HCT116 (cell line): ENCODE measurements around the gene ZNF814. TPM values are rescaled to one million over a fixed set of nuclear protein-coding genes. Genes with fewer than 3 reads are reported as not detected.

Experiments
- ATAC-seq: fragments of 200-7000 bp; cut with Tn5 transposase; 2 replicates; pipeline ENCODE4 v1.9.1; 2020; ENCODE audit warnings: mild to moderate bottlenecking, moderate library complexity
- Bru-seq: library from RNA; stranded (reverse); fragments of 400-500 nt; gene quantifications from one replicate; lab custom pipeline; 2021; lab: Mats Ljungman, UMichigan
- BruChase-seq, 2 experiments: library from RNA; stranded (reverse); fragments of 400-500 nt; gene quantifications; one replicate each; lab custom pipeline; 2021; lab: Mats Ljungman, UMichigan
- BruUV-seq: library from RNA; stranded (reverse); fragments of 400-500 nt; replicated peaks from 2 replicates; lab custom pipeline; 2021; lab: Mats Ljungman, UMichigan
- CTCF ChIA-PET: fragments of 300-600 bp; sonication (Branson Sonifier 250); formaldehyde crosslinking; loops from one replicate; lab custom pipeline; 2021; ENCODE audit warnings: antibody characterized with exemption; lab: Charles Lee
- POLR2A ChIA-PET: fragments of 300-600, 350-600 bp; sonication (Branson Sonifier 250); formaldehyde crosslinking; loops from one replicate; lab custom pipeline; 2021; ENCODE audit warnings: antibody characterized with exemption; lab: Charles Lee
- RAD21 ChIA-PET, 2 experiments: fragments of 300-600 bp; sonication (Branson Sonifier 250); formaldehyde crosslinking; loops; one replicate each; lab custom pipeline; 2023; ENCODE audit warnings: low total read pairs in 2 of 2; ENCODE audit not compliant: uncharacterized antibody in 2 of 2, unreplicated experiment in 2 of 2, low non-redundant PET in 1 of 2; lab: Charles Lee
- DNase-seq: peaks from one replicate; pipeline ENCODE4 v3.0.0-alpha.2; 2010; ENCODE audit warnings: low read depth, low spot score
- H2AFZ ChIP-seq: fragments of 200-600 bp; shearing (Covaris generic), sonication (generic); 2 replicates; pipeline ENCODE4 v1.6.1; 2017; ENCODE audit warnings: low read depth, mixed run types, mixed read lengths, antibody characterized with exemption, low read length; ENCODE audit not compliant: poor library complexity, severe bottlenecking
- H3K27ac ChIP-seq: 2 replicates; pipeline ENCODE4 v1.5.1; 2012; ENCODE audit warnings: low read depth, low read length
- H3K27me3 ChIP-seq: fragments of 200-600 bp; sonication (generic); 2 replicates; pipeline ENCODE4 v1.6.1; 2016; ENCODE audit warnings: mixed run types, low read length, mixed read lengths; ENCODE audit not compliant: insufficient read depth
- H3K36me3 ChIP-seq, 2 experiments: fragments of 200-500 bp in 1 of 2; fragments of 200-600 bp in 1 of 2; sonication (Bioruptor generic) in 1 of 2; sonication (generic) in 1 of 2; 2 replicates each; pipeline versions ENCODE4 v1.5.1 to v1.6.1; 2014 to 2016; ENCODE audit warnings: low read length in 2 of 2, inconsistent platforms in 1 of 2, mixed read lengths in 1 of 2, mixed run types in 1 of 2; ENCODE audit not compliant: insufficient read depth in 2 of 2, control insufficient read depth in 1 of 2
- H3K4me1 ChIP-seq, 2 experiments: fragments of 200-600 bp in 1 of 2; sonication (generic) in 1 of 2; 2 replicates each; pipeline versions ENCODE4 v1.5.1 to v1.6.1; 2012 to 2017; ENCODE audit warnings: low read length in 2 of 2, inconsistent platforms in 1 of 2, mild to moderate bottlenecking in 1 of 2, mixed read lengths in 1 of 2, mixed run types in 1 of 2, moderate library complexity in 1 of 2; ENCODE audit not compliant: insufficient read depth in 2 of 2, control insufficient read depth in 1 of 2
- H3K4me2 ChIP-seq: fragments of 200-600 bp; sonication (generic); 2 replicates; pipeline ENCODE4 v1.6.1; 2017; ENCODE audit warnings: mixed run types, low read length, mixed read lengths
- H3K4me3 ChIP-seq, 2 experiments: fragments of 200-600 bp in 1 of 2; sonication (generic) in 1 of 2; replicated peaks in 1 of 2; 2 replicates each; pipeline ENCODE4 v1.5.1; 2011 to 2016; ENCODE audit warnings: low read length in 2 of 2, control low read depth in 1 of 2, low read depth in 1 of 2, mild to moderate bottlenecking in 1 of 2, mixed read lengths in 1 of 2, mixed run types in 1 of 2
- H3K79me2 ChIP-seq: fragments of 200-600 bp; sonication (generic); 2 replicates; pipeline ENCODE4 v1.6.1; 2017; ENCODE audit warnings: mild to moderate bottlenecking, mixed run types, low read length, moderate library complexity, mixed read lengths; ENCODE audit not compliant: insufficient read depth
- H3K9ac ChIP-seq: fragments of 200-600 bp; sonication (generic); 2 replicates; pipeline ENCODE4 v1.6.1; 2016; ENCODE audit warnings: low read length, mixed read lengths
- H3K9me2 ChIP-seq: fragments of 200-600 bp; sonication (generic), shearing (Covaris generic); 2 replicates; pipeline ENCODE4 v1.6.1; 2017; ENCODE audit warnings: mixed run types, mild to moderate bottlenecking, moderate library complexity; ENCODE audit not compliant: insufficient read depth
- H3K9me3 ChIP-seq, 2 experiments: fragments of 200-500 bp in 1 of 2; fragments of 200-600 bp in 1 of 2; sonication (Bioruptor generic) in 1 of 2; sonication (generic) in 1 of 2; 2 replicates each; pipeline ENCODE4 v1.6.1; 2014 to 2017; ENCODE audit warnings: low read length in 2 of 2, mixed read lengths in 2 of 2, inconsistent platforms in 1 of 2, low read depth in 1 of 2, mild to moderate bottlenecking in 1 of 2, mixed run types in 1 of 2, moderate library complexity in 1 of 2; ENCODE audit not compliant: control insufficient read depth in 1 of 2, insufficient read depth in 1 of 2
- H4K20me1 ChIP-seq: fragments of 200-600 bp; sonication (generic), shearing (Covaris generic); 2 replicates; pipeline ENCODE4 v1.6.1; 2017; ENCODE audit warnings: mixed run types, mild to moderate bottlenecking, moderate library complexity; ENCODE audit not compliant: insufficient read depth
- ZBTB33 ChIP-seq: IDR thresholded peaks from 2 replicates; pipeline ENCODE4 v1.6.1; 2011; ENCODE audit warnings: mild to moderate bottlenecking, low read length, moderate library complexity; ENCODE audit not compliant: insufficient replicate concordance; ENCODE audit errors: extremely low read depth
- intact Hi-C: fragments of 100-400 bp; cut with micrococcal nuclease; formaldehyde crosslinking; loops from 2 replicates; pipeline ENCODE4 v1.10.0; 2022
- long read RNA-seq: library from polyadenylated mRNA; unstranded; transcript quantifications from one replicate; pipeline ENCODE4 v2.0.0, GENCODE V29; 2021; ENCODE audit not compliant: unreplicated experiment
- polyA plus RNA-seq: library from polyadenylated mRNA; unstranded; fragments of >200 nt; gene quantifications from 2 replicates; pipeline ENCODE4 v1.2.1, GENCODE V29; 2012; ENCODE audit warnings: missing spikeins
- total RNA-seq: library from RNA; stranded (reverse); gene quantifications from one replicate; pipeline ENCODE4 v1.2.1, GENCODE V29; 2021; ENCODE audit not compliant: unreplicated experiment
- TF ChIP-seq, protein P1 (sequence below), 3 experiments: fragments of 200-600 bp in 1 of 3; sonication (generic) in 1 of 3; IDR thresholded peaks in 2 of 3; conservative IDR thresholded peaks in 1 of 3; 2 replicates each; pipeline ENCODE4 v1.5.1; 2012 to 2017; ENCODE audit warnings: low read depth in 2 of 3, low read length in 2 of 3, antibody characterized with exemption in 1 of 3, borderline replicate concordance in 1 of 3, control low read depth in 1 of 3, mild to moderate bottlenecking in 1 of 3, mixed read lengths in 1 of 3, mixed run types in 1 of 3, moderate library complexity in 1 of 3; ENCODE audit not compliant: insufficient read depth in 1 of 3
- TF ChIP-seq, protein P2 (sequence below): IDR thresholded peaks from 2 replicates; pipeline ENCODE4 v1.6.1; 2012; ENCODE audit warnings: low read depth

ZNF814 gene
- total RNA-seq: 2.5 TPM
- polyA plus RNA-seq: 3.5 and 4.4 TPM in 2 replicates
- Bru-seq, nascent RNA: percentile 35 among the genes with signal in this experiment
- percentile 44 among the genes with signal in this experiment for BruChase-seq, experiment 1, labeled RNA remaining after a 6-hour chase
- percentile 46 among the genes with signal in this experiment for BruChase-seq, experiment 2, labeled RNA remaining after a 2-hour chase
- long read RNA-seq, partial matches to known transcripts: 0 of 6 reads
- long read RNA-seq, other reads (novel, unspliced or antisense): 5 of 6 reads

GRCh38 chr19:57888560-57889231, at the start of gene ZNF814:
Gene ZNF814, minus strand, starts transcription at chr19:57889037. Its CDS starts 235 bp downstream, at chr19:57888802.
- no peaks in the 10 kb centered on the region for H3K4me1 ChIP-seq
- DNase-seq: no peak
- POLR2A ChIA-PET: no interaction called here
- no peak within 1 kb of the TSS for H2AFZ ChIP-seq
- CTCF ChIA-PET: no interaction called here
- BruUV-seq: no TSS peak
- peak; percentile 52; the same call in 1 of the 2 replicates for ATAC-seq
- H3K4me2 ChIP-seq: no peak within 1 kb of the TSS
- H3K9me2 ChIP-seq: no peaks in the 10 kb centered on the region
- no peak within 1 kb of the TSS for H3K4me3 ChIP-seq
- H3K9me3 ChIP-seq: peaks cover 0 to 16% of the 10 kb centered on the region in 2 experiments; a peak in 1 of 4 replicates
- RAD21 ChIA-PET: no interaction called here
- H3K79me2 ChIP-seq: no peaks in the 10 kb centered on the region
- H3K36me3 ChIP-seq: no peaks in the 10 kb centered on the region
- H3K27ac ChIP-seq: no peak within 1 kb of the TSS
- H4K20me1 ChIP-seq: no peaks in the 10 kb centered on the region
- H3K9ac ChIP-seq: no peak within 1 kb of the TSS
- intact Hi-C loops: no loop called here
- no peaks in the 10 kb centered on the region for H3K27me3 ChIP-seq
- TF ChIP-seq, protein P1, sequence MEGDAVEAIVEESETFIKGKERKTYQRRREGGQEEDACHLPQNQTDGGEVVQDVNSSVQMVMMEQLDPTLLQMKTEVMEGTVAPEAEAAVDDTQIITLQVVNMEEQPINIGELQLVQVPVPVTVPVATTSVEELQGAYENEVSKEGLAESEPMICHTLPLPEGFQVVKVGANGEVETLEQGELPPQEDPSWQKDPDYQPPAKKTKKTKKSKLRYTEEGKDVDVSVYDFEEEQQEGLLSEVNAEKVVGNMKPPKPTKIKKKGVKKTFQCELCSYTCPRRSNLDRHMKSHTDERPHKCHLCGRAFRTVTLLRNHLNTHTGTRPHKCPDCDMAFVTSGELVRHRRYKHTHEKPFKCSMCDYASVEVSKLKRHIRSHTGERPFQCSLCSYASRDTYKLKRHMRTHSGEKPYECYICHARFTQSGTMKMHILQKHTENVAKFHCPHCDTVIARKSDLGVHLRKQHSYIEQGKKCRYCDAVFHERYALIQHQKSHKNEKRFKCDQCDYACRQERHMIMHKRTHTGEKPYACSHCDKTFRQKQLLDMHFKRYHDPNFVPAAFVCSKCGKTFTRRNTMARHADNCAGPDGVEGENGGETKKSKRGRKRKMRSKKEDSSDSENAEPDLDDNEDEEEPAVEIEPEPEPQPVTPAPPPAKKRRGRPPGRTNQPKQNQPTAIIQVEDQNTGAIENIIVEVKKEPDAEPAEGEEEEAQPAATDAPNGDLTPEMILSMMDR (IDR thresholded peaks at IDR 0.05 in 2 of 3, conservative IDR thresholded peaks at IDR 0.05 in 1 of 3; ENCODE audit: borderline replicate concordance in 1 of 3, insufficient read depth in 1 of 3, low read depth in 2 of 3, low read length in 2 of 3): peak in 2 of 3 experiments; percentile 25 to 48; a peak in 2 of 6 replicates
- TF ChIP-seq, protein P2, sequence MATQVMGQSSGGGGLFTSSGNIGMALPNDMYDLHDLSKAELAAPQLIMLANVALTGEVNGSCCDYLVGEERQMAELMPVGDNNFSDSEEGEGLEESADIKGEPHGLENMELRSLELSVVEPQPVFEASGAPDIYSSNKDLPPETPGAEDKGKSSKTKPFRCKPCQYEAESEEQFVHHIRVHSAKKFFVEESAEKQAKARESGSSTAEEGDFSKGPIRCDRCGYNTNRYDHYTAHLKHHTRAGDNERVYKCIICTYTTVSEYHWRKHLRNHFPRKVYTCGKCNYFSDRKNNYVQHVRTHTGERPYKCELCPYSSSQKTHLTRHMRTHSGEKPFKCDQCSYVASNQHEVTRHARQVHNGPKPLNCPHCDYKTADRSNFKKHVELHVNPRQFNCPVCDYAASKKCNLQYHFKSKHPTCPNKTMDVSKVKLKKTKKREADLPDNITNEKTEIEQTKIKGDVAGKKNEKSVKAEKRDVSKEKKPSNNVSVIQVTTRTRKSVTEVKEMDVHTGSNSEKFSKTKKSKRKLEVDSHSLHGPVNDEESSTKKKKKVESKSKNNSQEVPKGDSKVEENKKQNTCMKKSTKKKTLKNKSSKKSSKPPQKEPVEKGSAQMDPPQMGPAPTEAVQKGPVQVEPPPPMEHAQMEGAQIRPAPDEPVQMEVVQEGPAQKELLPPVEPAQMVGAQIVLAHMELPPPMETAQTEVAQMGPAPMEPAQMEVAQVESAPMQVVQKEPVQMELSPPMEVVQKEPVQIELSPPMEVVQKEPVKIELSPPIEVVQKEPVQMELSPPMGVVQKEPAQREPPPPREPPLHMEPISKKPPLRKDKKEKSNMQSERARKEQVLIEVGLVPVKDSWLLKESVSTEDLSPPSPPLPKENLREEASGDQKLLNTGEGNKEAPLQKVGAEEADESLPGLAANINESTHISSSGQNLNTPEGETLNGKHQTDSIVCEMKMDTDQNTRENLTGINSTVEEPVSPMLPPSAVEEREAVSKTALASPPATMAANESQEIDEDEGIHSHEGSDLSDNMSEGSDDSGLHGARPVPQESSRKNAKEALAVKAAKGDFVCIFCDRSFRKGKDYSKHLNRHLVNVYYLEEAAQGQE: no peak
- TF ChIP-seq ZBTB33: no peak
